ENCODE measurements around the gene CCDC192. TPM values are rescaled to one million over a fixed set of nuclear protein-coding genes. Genes with fewer than 3 reads are reported as not detected.

The CCDC192 gene
- total and polyA plus RNA-seq, 4 donors = not detected

DNA sequence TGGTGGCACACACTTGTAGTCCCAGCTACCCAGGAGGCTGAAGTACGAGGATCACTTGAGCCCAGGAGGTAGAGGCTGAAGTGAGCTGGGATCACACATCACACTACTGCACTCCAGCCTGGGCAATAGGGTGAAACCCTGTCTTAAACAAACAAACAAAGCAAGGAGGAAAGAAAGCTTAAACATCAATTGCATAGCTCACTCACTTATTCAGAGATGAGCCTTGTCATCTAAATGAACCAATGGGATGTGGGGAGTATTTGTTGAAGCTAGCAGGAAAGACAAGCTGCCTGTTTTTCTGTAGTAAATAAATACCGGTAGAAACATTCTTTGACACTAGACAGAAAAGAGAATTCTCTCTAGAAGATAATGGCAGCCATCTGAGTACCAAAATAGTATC lies 219.4 kb downstream of the CCDC192 start:
- intact Hi-C loops (cut with DNase I) = no loop called here
- 85 to 87% methylated on average over 2 of the region's 2 CpGs for WGBS, 2 donors

DNA sequence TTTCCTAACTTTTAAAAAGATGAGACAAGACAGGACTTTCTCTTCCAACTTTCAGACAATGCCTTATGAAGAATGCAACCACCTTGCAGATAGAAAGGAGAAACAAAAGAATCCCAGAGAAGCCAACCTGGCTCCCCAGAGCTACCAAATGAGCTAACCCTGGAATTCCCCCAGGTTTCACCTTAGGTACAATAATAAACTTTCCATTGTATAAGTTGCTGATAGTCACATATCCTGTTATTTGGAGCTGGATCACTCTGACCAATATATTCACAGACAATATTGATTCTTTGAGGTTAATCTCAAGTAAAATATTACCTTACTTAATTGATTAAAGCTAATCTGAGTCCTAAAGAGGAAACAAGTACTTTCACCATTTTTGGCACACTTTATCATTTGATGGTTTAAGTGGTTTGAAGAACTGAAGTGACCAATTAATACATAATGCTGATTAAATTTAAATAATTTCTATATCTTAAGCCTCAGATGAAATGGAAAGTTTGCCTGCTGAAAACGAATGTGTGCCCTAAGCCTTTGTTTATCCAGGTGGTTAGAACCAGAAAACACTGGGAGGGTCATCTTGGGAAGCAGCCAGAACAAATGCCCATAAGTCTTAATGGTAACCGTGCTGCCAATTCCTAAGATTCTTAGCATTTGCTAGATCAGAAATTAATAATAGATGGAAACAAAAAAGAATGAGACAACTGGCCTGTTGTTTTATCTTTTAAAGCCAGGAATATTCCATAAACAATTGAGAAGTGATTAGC lies 220.8 kb downstream of the CCDC192 start:
- DNase-seq (no peak), ATAC-seq (ENCODE audit: low FRiP score) (no peak)
- Histone ChIP-seq H3K36me3 (ENCODE audit: control insufficient read depth in 1 of 2, insufficient read depth in 2 of 2, low read length in 1 of 2) (no peaks in the 10 kb centered on the region), H3K27ac (ENCODE audit: low read depth in 1 of 2, low read length in 2 of 2) (no peak overlapping the region), H3K27me3 (ENCODE audit: control insufficient read depth in 1 of 2, insufficient read depth in 2 of 2, low read length in 1 of 2) (no peaks in the 10 kb centered on the region), H3K4me1 (ENCODE audit: control insufficient read depth in 1 of 2, insufficient read depth in 2 of 2, low read length in 2 of 2) (no peaks in the 10 kb centered on the region), H3K4me3 (ENCODE audit: low read length in 2 of 2) (no peak overlapping the region), H3K9me3 (ENCODE audit: control insufficient read depth, low read length) (no peaks in the 10 kb centered on the region)
- WGBS, 2 donors = 29 to 41% methylated on average over 2 of the region's 2 CpGs
- intact Hi-C loops (cut with DNase I) = no loop called here

More for the DNA sequence above, 219.4 kb downstream of the CCDC192 start:
- DNase-seq = no peak
- Histone ChIP-seq H3K4me1 (ENCODE audit: control insufficient read depth in 1 of 2, insufficient read depth in 2 of 2, low read length in 2 of 2) (no peaks in the 10 kb centered on the region), H3K4me3 (ENCODE audit: low read length in 2 of 2) (no peak overlapping the region), H3K9me3 (ENCODE audit: control insufficient read depth, low read length) (no peaks in the 10 kb centered on the region), H3K27ac (ENCODE audit: low read depth in 1 of 2, low read length in 2 of 2) (no peak overlapping the region), H3K36me3 (ENCODE audit: control insufficient read depth in 1 of 2, insufficient read depth in 2 of 2, low read length in 1 of 2) (no peaks in the 10 kb centered on the region), H3K27me3 (ENCODE audit: control insufficient read depth in 1 of 2, insufficient read depth in 2 of 2, low read length in 1 of 2) (no peaks in the 10 kb centered on the region)
- ATAC-seq (ENCODE audit: low FRiP score) = no peak

DNA sequence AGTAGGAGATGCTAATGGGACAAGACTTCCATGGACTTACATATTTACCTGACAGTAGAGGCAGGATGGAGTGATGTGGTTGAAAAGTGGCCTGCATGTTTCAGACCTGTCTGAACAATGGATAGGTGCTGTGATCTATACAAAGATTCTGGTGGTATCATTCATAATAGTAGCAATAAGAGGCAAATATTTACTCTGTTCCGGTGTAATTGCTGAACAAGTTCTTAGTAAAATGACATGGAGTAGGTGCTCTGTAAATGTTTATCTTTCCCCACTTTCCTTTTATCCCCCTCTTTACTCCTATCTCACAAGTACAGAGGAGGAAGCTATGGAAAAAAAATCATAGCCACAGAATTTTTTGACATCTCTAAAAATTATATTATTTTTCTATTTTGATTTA lies 221.4 kb downstream of the CCDC192 start:
- Histone ChIP-seq H3K27me3 (ENCODE audit: control insufficient read depth in 1 of 2, insufficient read depth in 2 of 2, low read length in 1 of 2) (no peaks in the 10 kb centered on the region), H3K27ac (ENCODE audit: low read depth in 1 of 2, low read length in 2 of 2) (no peak overlapping the region), H3K4me1 (ENCODE audit: control insufficient read depth in 1 of 2, insufficient read depth in 2 of 2, low read length in 2 of 2) (no peaks in the 10 kb centered on the region), H3K4me3 (ENCODE audit: low read length in 2 of 2) (no peak overlapping the region), H3K36me3 (ENCODE audit: control insufficient read depth in 1 of 2, insufficient read depth in 2 of 2, low read length in 1 of 2) (no peaks in the 10 kb centered on the region), H3K9me3 (ENCODE audit: control insufficient read depth, low read length) (no peaks in the 10 kb centered on the region)
- DNase-seq = no peak
- ATAC-seq (ENCODE audit: low FRiP score) = no peak
- WGBS, 2 donors = 41 to 86% methylated on average over 1 of the region's 1 CpG
- intact Hi-C loops (cut with DNase I) = no loop called here

DNA sequence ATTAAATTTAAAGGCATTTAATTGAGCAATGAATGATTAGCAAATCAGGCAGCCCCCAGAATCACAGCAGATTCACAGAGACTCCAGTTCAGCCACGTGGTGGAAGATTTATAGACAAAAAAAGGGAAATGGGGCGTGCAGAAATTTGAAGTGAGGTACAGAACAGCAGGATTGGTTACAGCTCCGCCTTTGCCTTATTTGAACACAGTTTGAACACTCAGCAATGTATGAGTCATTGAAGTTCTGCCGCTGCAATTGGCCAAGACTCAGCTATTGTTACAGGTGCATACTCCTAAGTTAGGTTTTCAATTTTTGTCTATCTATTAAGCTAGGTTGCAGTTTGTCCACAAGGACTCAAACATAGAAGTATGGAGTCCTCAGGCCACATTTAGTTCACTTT lies 222.7 kb downstream of the CCDC192 start:
- 51 to 55% methylated on average over 4 of the region's 4 CpGs for WGBS, 2 donors
- H3K27me3 ChIP-seq (ENCODE audit: control insufficient read depth in 1 of 2, insufficient read depth in 2 of 2, low read length in 1 of 2) = no peaks in the 10 kb centered on the region
- ATAC-seq (ENCODE audit: low FRiP score) (no peak), DNase-seq (no peak)
- intact Hi-C loops (cut with DNase I) = no loop called here
- H3K36me3 ChIP-seq (ENCODE audit: control insufficient read depth in 1 of 2, insufficient read depth in 2 of 2, low read length in 1 of 2) = no peaks in the 10 kb centered on the region
- no peak overlapping the region for H3K4me3 ChIP-seq (ENCODE audit: low read length in 2 of 2)
- H3K27ac ChIP-seq (ENCODE audit: low read depth in 1 of 2, low read length in 2 of 2) = no peak overlapping the region
- H3K4me1 ChIP-seq (ENCODE audit: control insufficient read depth in 1 of 2, insufficient read depth in 2 of 2, low read length in 2 of 2) = no peaks in the 10 kb centered on the region
- H3K9me3 ChIP-seq (ENCODE audit: control insufficient read depth, low read length) = no peaks in the 10 kb centered on the region

DNA sequence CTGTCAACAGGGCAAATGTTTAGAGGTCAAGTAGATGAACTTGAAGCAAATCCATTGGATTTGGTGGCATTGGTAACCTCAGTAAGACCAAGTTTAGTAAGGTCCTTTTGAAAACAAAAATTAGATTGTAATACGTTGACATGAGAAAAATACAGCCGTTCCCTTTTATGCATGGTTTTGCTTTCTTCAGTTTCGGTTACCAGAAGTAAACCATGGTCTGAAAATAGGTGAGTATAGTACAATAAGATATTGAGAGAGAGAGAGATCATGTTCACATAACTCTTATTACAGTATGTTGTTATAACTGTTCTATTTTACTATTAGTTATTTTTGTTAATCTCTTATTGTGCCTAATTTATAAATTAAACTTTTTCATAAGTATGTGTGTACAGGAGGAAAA lies 223.8 kb downstream of the CCDC192 start:
- H3K9me3 ChIP-seq (ENCODE audit: control insufficient read depth, low read length) = no peaks in the 10 kb centered on the region
- 90 to 92% methylated on average over 3 of the region's 3 CpGs for WGBS, 2 donors
- H3K36me3 ChIP-seq (ENCODE audit: control insufficient read depth in 1 of 2, insufficient read depth in 2 of 2, low read length in 1 of 2) = no peaks in the 10 kb centered on the region
- no peaks in the 10 kb centered on the region for H3K4me1 ChIP-seq (ENCODE audit: control insufficient read depth in 1 of 2, insufficient read depth in 2 of 2, low read length in 2 of 2)
- DNase-seq (no peak), ATAC-seq (ENCODE audit: low FRiP score) (no peak)
- no peak overlapping the region for H3K4me3 ChIP-seq (ENCODE audit: low read length in 2 of 2)
- H3K27ac ChIP-seq (ENCODE audit: low read depth in 1 of 2, low read length in 2 of 2) = no peak overlapping the region
- intact Hi-C loops (cut with DNase I) = no loop called here
- H3K27me3 ChIP-seq (ENCODE audit: control insufficient read depth in 1 of 2, insufficient read depth in 2 of 2, low read length in 1 of 2) = no peaks in the 10 kb centered on the region

DNA sequence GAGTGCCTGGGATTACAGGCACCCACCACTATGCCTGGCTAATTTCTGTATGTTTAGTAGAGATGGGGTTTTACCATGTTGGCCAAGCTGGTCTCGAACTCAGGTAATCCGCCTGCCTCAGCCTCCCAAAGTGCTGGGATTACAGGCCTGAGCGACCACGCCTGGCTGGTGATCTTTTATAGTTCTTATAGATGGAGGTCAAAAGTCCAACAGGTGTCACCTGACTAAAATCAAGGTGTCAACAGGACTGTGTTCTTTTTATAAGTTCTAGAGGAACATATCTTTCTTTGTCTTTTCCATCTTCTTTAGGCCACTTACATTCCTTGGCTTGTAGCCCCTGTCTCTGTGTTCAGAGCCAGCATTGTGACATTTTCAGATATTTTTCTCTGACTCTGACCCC lies 224.9 kb downstream of the CCDC192 start:
- Histone ChIP-seq H3K4me1 (ENCODE audit: control insufficient read depth in 1 of 2, insufficient read depth in 2 of 2, low read length in 2 of 2) (no peaks in the 10 kb centered on the region), H3K4me3 (ENCODE audit: low read length in 2 of 2) (no peak overlapping the region), H3K9me3 (ENCODE audit: control insufficient read depth, low read length) (no peaks in the 10 kb centered on the region), H3K27me3 (ENCODE audit: control insufficient read depth in 1 of 2, insufficient read depth in 2 of 2, low read length in 1 of 2) (no peaks in the 10 kb centered on the region), H3K36me3 (ENCODE audit: control insufficient read depth in 1 of 2, insufficient read depth in 2 of 2, low read length in 1 of 2) (no peaks in the 10 kb centered on the region), H3K27ac (ENCODE audit: low read depth in 1 of 2, low read length in 2 of 2) (no peak overlapping the region)
- DNase-seq (no peak), ATAC-seq (ENCODE audit: low FRiP score) (no peak)
- WGBS, 2 donors = 95 to 97% methylated on average over 4 of the region's 4 CpGs
- intact Hi-C loops (cut with DNase I) = no loop called here

DNA sequence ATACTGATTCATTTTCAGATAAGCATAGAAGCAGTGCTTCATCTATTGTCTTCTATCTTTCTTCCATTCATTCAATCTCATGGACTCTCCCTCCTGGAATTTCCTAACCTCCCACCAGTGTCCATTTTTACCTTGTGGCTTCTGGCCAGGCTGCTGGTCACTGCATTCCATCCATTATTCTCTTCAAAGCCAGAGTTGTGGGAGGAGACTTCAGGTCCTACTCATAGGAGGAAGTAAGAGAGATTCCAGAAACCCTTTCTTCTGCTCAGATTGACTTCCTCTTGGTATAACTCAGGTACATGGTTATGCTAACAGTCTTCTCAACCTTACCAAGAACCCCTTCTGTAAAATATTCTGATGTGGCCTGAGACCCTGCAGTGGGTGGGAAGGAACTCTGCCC lies 227.1 kb downstream of the CCDC192 start:
- ATAC-seq (ENCODE audit: low FRiP score) (no peak), DNase-seq (no peak)
- Histone ChIP-seq H3K9me3 (ENCODE audit: control insufficient read depth, low read length) (no peaks in the 10 kb centered on the region), H3K27me3 (ENCODE audit: control insufficient read depth in 1 of 2, insufficient read depth in 2 of 2, low read length in 1 of 2) (no peaks in the 10 kb centered on the region), H3K27ac (ENCODE audit: low read depth in 1 of 2, low read length in 2 of 2) (no peak overlapping the region), H3K4me1 (ENCODE audit: control insufficient read depth in 1 of 2, insufficient read depth in 2 of 2, low read length in 2 of 2) (no peaks in the 10 kb centered on the region), H3K36me3 (ENCODE audit: control insufficient read depth in 1 of 2, insufficient read depth in 2 of 2, low read length in 1 of 2) (no peaks in the 10 kb centered on the region), H3K4me3 (ENCODE audit: low read length in 2 of 2) (no peak overlapping the region)
- intact Hi-C loops (cut with DNase I) = no loop called here

DNA sequence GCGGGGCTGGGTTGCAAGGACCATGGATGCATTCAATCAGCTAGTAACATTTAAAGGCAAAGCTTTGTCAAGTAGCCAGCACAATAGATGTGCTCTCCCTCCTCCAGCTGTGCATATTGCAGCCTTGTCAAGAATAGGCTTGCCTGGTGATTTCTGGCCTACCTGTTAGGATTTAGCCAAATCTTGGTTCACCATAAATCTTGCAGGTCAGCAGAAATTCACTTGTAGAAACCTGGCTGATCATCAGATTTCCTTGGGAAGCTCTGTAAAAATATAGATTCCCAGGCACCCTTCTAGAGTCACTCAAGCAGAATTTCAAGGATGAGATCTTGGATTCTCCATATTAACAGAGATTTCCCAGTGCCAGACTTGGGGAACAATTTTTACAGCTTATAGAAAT lies 228.2 kb downstream of the CCDC192 start:
- Histone ChIP-seq H3K4me1 (ENCODE audit: control insufficient read depth in 1 of 2, insufficient read depth in 2 of 2, low read length in 2 of 2) (no peaks in the 10 kb centered on the region), H3K27me3 (ENCODE audit: control insufficient read depth in 1 of 2, insufficient read depth in 2 of 2, low read length in 1 of 2) (no peaks in the 10 kb centered on the region), H3K9me3 (ENCODE audit: control insufficient read depth, low read length) (no peaks in the 10 kb centered on the region), H3K36me3 (ENCODE audit: control insufficient read depth in 1 of 2, insufficient read depth in 2 of 2, low read length in 1 of 2) (no peaks in the 10 kb centered on the region), H3K4me3 (ENCODE audit: low read length in 2 of 2) (no peak overlapping the region), H3K27ac (ENCODE audit: low read depth in 1 of 2, low read length in 2 of 2) (no peak overlapping the region)
- WGBS, 2 donors = 98 to 100% methylated on average over 1 of the region's 1 CpG
- intact Hi-C loops (cut with DNase I) = no loop called here
- DNase-seq = no peak
- ATAC-seq (ENCODE audit: low FRiP score) = no peak

DNA sequence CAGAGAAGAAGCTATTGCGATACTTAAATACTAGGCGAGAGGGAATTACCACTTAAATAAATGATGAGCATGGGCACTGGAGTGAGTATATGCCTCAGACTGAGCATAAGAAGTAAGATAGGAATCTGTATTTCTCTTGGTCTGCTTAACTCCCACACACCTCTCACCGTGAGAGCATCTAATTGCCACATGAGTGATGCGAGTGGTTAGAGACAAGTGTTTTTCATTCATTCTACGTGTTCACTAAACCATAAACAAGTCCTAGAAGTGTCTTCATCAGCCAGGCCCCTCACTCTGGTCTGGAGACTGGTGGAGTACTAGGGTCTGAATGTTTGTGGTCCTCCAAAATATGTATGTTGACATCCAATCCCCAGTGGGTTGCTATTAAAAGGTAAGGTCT lies 230.2 kb downstream of the CCDC192 start:
- no peaks in the 10 kb centered on the region for H3K36me3 ChIP-seq (ENCODE audit: control insufficient read depth in 1 of 2, insufficient read depth in 2 of 2, low read length in 1 of 2)
- 72 to 80% methylated on average over 5 of the region's 5 CpGs for WGBS, 2 donors
- H3K27ac ChIP-seq (ENCODE audit: low read depth in 1 of 2, low read length in 2 of 2) = no peak overlapping the region
- no peaks in the 10 kb centered on the region for H3K9me3 ChIP-seq (ENCODE audit: control insufficient read depth, low read length)
- no peaks in the 10 kb centered on the region for H3K4me1 ChIP-seq (ENCODE audit: control insufficient read depth in 1 of 2, insufficient read depth in 2 of 2, low read length in 2 of 2)
- intact Hi-C loops (cut with DNase I) = no loop called here
- ATAC-seq (ENCODE audit: low FRiP score) = no peak
- H3K27me3 ChIP-seq (ENCODE audit: control insufficient read depth in 1 of 2, insufficient read depth in 2 of 2, low read length in 1 of 2) = no peaks in the 10 kb centered on the region
- H3K4me3 ChIP-seq (ENCODE audit: low read length in 2 of 2) = no peak overlapping the region
- DNase-seq = no peak
